ENCODE measurements around the gene PRKCH. TPM values are rescaled to one million over a fixed set of nuclear protein-coding genes. Genes with fewer than 3 reads are reported as not detected.

Gene PRKCH
- total RNA-seq, 3 donors from 2014 or later, result 109 to 141 (median 134) TPM

DNA sequence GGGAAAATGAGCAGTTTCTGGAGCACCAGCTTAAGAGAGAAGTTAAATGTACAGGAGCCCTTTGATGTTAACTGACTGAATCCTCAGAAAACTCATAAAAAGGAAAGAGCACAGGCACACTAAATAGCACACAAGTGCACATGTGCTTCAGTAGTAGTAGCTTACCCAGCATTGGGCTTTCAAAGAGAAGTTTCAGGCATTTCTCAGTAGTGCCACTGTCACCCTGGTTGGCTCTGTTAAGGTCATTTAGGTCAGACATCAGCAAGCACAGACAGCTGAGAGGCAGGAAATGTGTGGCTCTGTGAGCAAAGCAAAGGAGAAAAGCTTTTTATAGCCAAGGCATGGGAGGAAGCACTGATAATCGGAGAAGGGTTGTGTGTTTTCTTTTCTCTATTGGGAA is 277.6 kb downstream of the PRKCH start:
- Mint-ChIP-seq H3K9me3 (no peaks in the 10 kb centered on the region), H3K4me1 (ENCODE audit: low read depth) (peaks cover 37% of the 10 kb centered on the region), H3K4me3 (no peak overlapping the region), H3K36me3 (ENCODE audit: insufficient read depth) (no peaks in the 10 kb centered on the region), H3K27me3 (ENCODE audit: low read depth) (no peaks in the 10 kb centered on the region)
- ATAC-seq, result no peak
- no peak for DNase-seq

DNA sequence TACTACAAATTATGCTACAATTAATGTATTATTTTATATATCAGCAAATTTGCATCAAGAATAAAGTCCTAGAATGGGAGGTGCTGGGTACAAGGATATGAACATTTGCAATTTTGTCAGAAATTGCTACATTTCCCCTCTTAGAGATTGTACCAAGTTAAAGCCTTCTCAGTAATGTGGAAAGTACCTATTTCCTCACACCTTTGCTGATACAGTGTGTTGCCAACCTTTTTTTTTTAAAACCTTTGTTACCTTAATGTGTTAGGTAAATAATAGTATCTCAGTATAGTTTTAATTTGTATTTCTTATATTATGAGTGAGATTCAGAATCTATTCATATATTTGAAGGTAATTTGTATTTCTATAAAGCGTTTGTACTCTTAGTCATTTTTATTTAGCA is 278.6 kb downstream of the PRKCH start:
- H3K27me3 Mint-ChIP-seq (ENCODE audit: low read depth), result no peaks in the 10 kb centered on the region
- DNase-seq, result no peak
- no peaks in the 10 kb centered on the region for H3K9me3 Mint-ChIP-seq
- no peaks in the 10 kb centered on the region for H3K36me3 Mint-ChIP-seq (ENCODE audit: insufficient read depth)
- H3K4me1 Mint-ChIP-seq (ENCODE audit: low read depth), result peaks cover 27% of the 10 kb centered on the region
- no peak overlapping the region for H3K4me3 Mint-ChIP-seq
- ATAC-seq, result no peak

Other genes with a start within 250 kb of the PRKCH start
- 1 to 10 TPM; 1.1 to 1.5 (median 1.3) TPM for gene TMEM30B, start 40.2 kb upstream of the PRKCH start, total RNA-seq